Measurements from ENCODE around the gene ABCF2. TPM values are rescaled to one million over a fixed set of nuclear protein-coding genes. Genes with fewer than 3 reads are reported as not detected.

Gene ABCF2
- total and polyA plus RNA-seq, 10 of the 15 experiments (the other 5 are each of a cell fraction or from before 2014, with no cell fraction given): 29.3 to 76.3 (median 57.1) TPM

- no peak overlapping the region for H2AFZ ChIP-seq (ENCODE audit: control insufficient read depth, low read depth, low read length)
- ChIA-PET RAD21 (ENCODE audit: unreplicated experiment) (no interaction called here), POLR2A (no interaction called here), SMC1A (ENCODE audit: uncharacterized antibody, unreplicated experiment) (no interaction called here), CTCF (interaction anchor here (0.8 to 1.5 kb wide), 3 partner anchors 11 to 29 kb away, joined by 3 read pairs; no protein-coding TSS in a partner anchor)
- intact Hi-C loops (cut with micrococcal nuclease; ENCODE audit: unreplicated experiment): no loop called here
- DNase-seq (ENCODE audit: low read depth, low spot score) (no peak), ATAC-seq (no peak), FAIRE-seq (no peak)
- TF ChIP-seq ZSCAN29 (IDR thresholded peaks at IDR 0.05) (no peak), FOXK2 (IDR thresholded peaks at IDR 0.05) (no peak), HSF1 (IDR thresholded peaks at IDR 0.05; ENCODE audit: low read depth, low read length) (no peak), YY1 (IDR thresholded peaks at IDR 0.05; ENCODE audit: low read depth, low read length) (no peak), KAT2A (conservative IDR thresholded peaks at IDR 0.05; ENCODE audit: control insufficient read depth, low read depth, low read length) (no peak), BCL3 (IDR thresholded peaks at IDR 0.05; ENCODE audit: borderline replicate concordance, insufficient read depth, low read depth, low read length, poor library complexity, severe bottlenecking) (no peak), NFYB (IDR thresholded peaks at IDR 0.05; ENCODE audit: insufficient read depth, low read depth, low read length) (no peak), USF2 (IDR thresholded peaks at IDR 0.05; ENCODE audit: borderline replicate concordance, low read depth, low read length) (no peak)
- H4K20me1 ChIP-seq (ENCODE audit: control insufficient read depth, insufficient read depth): no peaks in the 10 kb centered on the region
- peaks cover under 1 to 4% of the 10 kb centered on the region in 2 experiments for H3K27me3 ChIP-seq (replicated peaks in 1 of 2; ENCODE audit: control insufficient read depth in 2 of 2, insufficient read depth in 2 of 2, low read length in 1 of 2)
- in situ Hi-C loops (cut with MboI): no loop called here
- H3K9ac ChIP-seq (ENCODE audit: control insufficient read depth, insufficient read depth, low read length): no peak overlapping the region
- no peak overlapping the region for H3K4me3 ChIP-seq
- H3K4me1 ChIP-seq (ENCODE audit: control insufficient read depth, insufficient read depth, low read length): no peaks in the 10 kb centered on the region
- no peaks in the 10 kb centered on the region for H3K79me2 ChIP-seq (ENCODE audit: control insufficient read depth, insufficient read depth, low read length)
- no peaks in the 10 kb centered on the region for H3K9me3 ChIP-seq (replicated peaks; ENCODE audit: control insufficient read depth, insufficient read depth, low read length)
- no TSS peak for BruUV-seq (replicated peaks)
- H3K4me2 ChIP-seq (ENCODE audit: control insufficient read depth, insufficient read depth): no peak overlapping the region
- WGBS (ENCODE audit: insufficient coverage, insufficient replicate concordance, low lambda C conversion rate, missing lambda C conversion rate): 0% methylated on average over 1 of the region's 1 CpG
- no peak overlapping the region for H3K27ac ChIP-seq (ENCODE audit: control insufficient read depth, insufficient read depth)
- H3K36me3 ChIP-seq (ENCODE audit: control insufficient read depth in 2 of 2, insufficient read depth in 2 of 2, low read length in 1 of 2): no peaks in the 10 kb centered on the region
Observed at GRCh38 chr7:151177310-151177709, 49.7 kb downstream of the ABCF2 start.
